Prostate gland (tissue), 2 donors: ENCODE data around the gene ESF1.

Experiments used
- CTCF ChIP-seq, 4 experiments: fragments of 200-600 bp in 2 of 4; fragments of 450-650 bp in 2 of 4; sonication (generic) in 2 of 4; IDR thresholded peaks; 1 replicate in 3 of 4; 2 replicates in 1 of 4; pipeline ENCODE4 v1.5.1; 2016 to 2019; ENCODE audit warnings: antibody characterized with exemption in 4 of 4, mild to moderate bottlenecking in 2 of 4, moderate library complexity in 2 of 4
- POLR2A ChIP-seq: fragments of 450-650 bp; IDR thresholded peaks from one replicate; pipeline ENCODE4 v1.6.1; 2016; ENCODE audit warnings: antibody characterized with exemption, mild to moderate bottlenecking

- TF ChIP-seq POLR2A = no peak
- no peak for TF ChIP-seq CTCF (IDR thresholded peaks at IDR 0.05)
These were observed 84.0 kb downstream of the ESF1 start for GRCh38 chr20:13700761-13701160.
